IMR-90 (cell line): ENCODE results near the gene TATDN2. TPM values are rescaled to one million over a fixed set of nuclear protein-coding genes. Genes with fewer than 3 reads are reported as not detected.
"Not testable (repeated sequence)": the region's sequence is repeated elsewhere in the genome, so short reads cannot be mapped to it uniquely, and the experiment has no call there.

Experiments used
- ATAC-seq: fragments of 200-7000 bp; cut with Tn5 transposase; 2 replicates; pipeline ENCODE4 v1.9.1; 2020; ENCODE audit warnings: low read depth, mild to moderate bottlenecking, moderate library complexity
- BruUV-seq: library from RNA; stranded (reverse); fragments of 400-500 nt; replicated peaks from 2 replicates; lab custom pipeline; 2021; lab: Mats Ljungman, UMichigan
- CTCF ChIA-PET: fragments of 300-600 bp; formaldehyde crosslinking; extraction: SDS; loops from one replicate; lab custom pipeline; 2021; ENCODE audit warnings: antibody characterized with exemption; lab: Yijun Ruan, JAX
- POLR2A ChIA-PET: fragments of 300-600 bp; sonication (Branson Sonifier 250); formaldehyde crosslinking; loops from one replicate; lab custom pipeline; 2022; ENCODE audit warnings: antibody characterized with exemption; ENCODE audit not compliant: unreplicated experiment; lab: Charles Lee
- DNase-seq: peaks from one replicate; pipeline ENCODE4 v3.0.0; 2013
- H2AFZ ChIP-seq: replicated peaks from 2 replicates; pipeline ENCODE3; 2013; ENCODE audit warnings: low read length, mild to moderate bottlenecking; ENCODE audit not compliant: poor library complexity
- H2AK5ac ChIP-seq: 2 replicates; pipeline ENCODE4 v1.6.1; 2013; ENCODE audit warnings: low read depth, low read length, inconsistent platforms
- H2AK9ac ChIP-seq: replicated peaks from 2 replicates; pipeline ENCODE3; 2013; ENCODE audit warnings: mild to moderate bottlenecking, low read depth, low read length, moderate library complexity; ENCODE audit not compliant: poor library complexity
- H2BK120ac ChIP-seq: 2 replicates; pipeline ENCODE4 v1.6.1; 2013; ENCODE audit warnings: low read depth, low read length, inconsistent platforms
- H2BK15ac ChIP-seq: 3 replicates; pipeline ENCODE4 v1.6.1; 2013; ENCODE audit warnings: low read depth, low read length, inconsistent platforms
- H2BK20ac ChIP-seq: 2 replicates; pipeline ENCODE4 v1.6.1; 2013; ENCODE audit warnings: low read depth, mild to moderate bottlenecking, inconsistent platforms, low read length, moderate library complexity
- H2BK5ac ChIP-seq: 2 replicates; pipeline ENCODE4 v1.6.1; 2013; ENCODE audit warnings: mild to moderate bottlenecking, low read depth, low read length, inconsistent platforms; ENCODE audit not compliant: poor library complexity, severe bottlenecking
- H3K14ac ChIP-seq: replicated peaks from 2 replicates; pipeline ENCODE4 v1.6.1; 2013; ENCODE audit warnings: low read depth, low read length, inconsistent platforms
- H3K18ac ChIP-seq: 2 replicates; pipeline ENCODE4 v1.6.1; 2013; ENCODE audit warnings: low read depth, low read length, control low read depth
- H3K23ac ChIP-seq: 2 replicates; pipeline ENCODE4 v1.6.1; 2013; ENCODE audit warnings: low read depth, low read length, inconsistent platforms
- H3K27ac ChIP-seq: 2 replicates; pipeline ENCODE4 v1.5.1; 2013; ENCODE audit warnings: mild to moderate bottlenecking, control low read depth, low read length; ENCODE audit not compliant: insufficient read depth
- H3K27me3 ChIP-seq: 2 replicates; pipeline ENCODE4 v1.6.1; 2013; ENCODE audit warnings: low read length; ENCODE audit not compliant: control insufficient read depth, insufficient read depth
- H3K36me3 ChIP-seq: 2 replicates; pipeline ENCODE4 v1.6.1; 2013; ENCODE audit warnings: low read length, mixed read lengths; ENCODE audit not compliant: control insufficient read depth, insufficient read depth
- H3K4ac ChIP-seq: 2 replicates; pipeline ENCODE4 v1.6.1; 2013; ENCODE audit warnings: low read depth, low read length, inconsistent platforms
- H3K4me1 ChIP-seq: 2 replicates; pipeline ENCODE4 v1.6.1; 2013; ENCODE audit warnings: low read length, mixed read lengths; ENCODE audit not compliant: control insufficient read depth, insufficient read depth
- H3K4me2 ChIP-seq: 2 replicates; pipeline ENCODE4 v1.6.1; 2013; ENCODE audit warnings: low read depth, mild to moderate bottlenecking, control low read depth, low read length, moderate library complexity
- H3K4me3 ChIP-seq: 2 replicates; pipeline ENCODE4 v1.5.1; 2013; ENCODE audit warnings: low read depth, mild to moderate bottlenecking, control low read depth, low read length, moderate library complexity; ENCODE audit not compliant: insufficient read depth
- H3K56ac ChIP-seq: 2 replicates; pipeline ENCODE4 v1.6.1; 2013; ENCODE audit warnings: low read length, inconsistent platforms; ENCODE audit not compliant: insufficient read depth; ENCODE audit errors: extremely low read depth
- H3K79me1 ChIP-seq, 2 experiments: 2 replicates each; pipeline ENCODE4 v1.6.1; 2013; ENCODE audit warnings: low read length in 2 of 2, inconsistent platforms in 1 of 2, low read depth in 1 of 2
- H3K9ac ChIP-seq: 2 replicates; pipeline ENCODE4 v1.6.1; 2013; ENCODE audit warnings: low read depth, low read length, control low read depth
- H3K9me1 ChIP-seq: 2 replicates; pipeline ENCODE4 v1.6.1; 2013; ENCODE audit warnings: low read length, inconsistent platforms; ENCODE audit not compliant: insufficient read depth
- H3K9me3 ChIP-seq: 2 replicates; pipeline ENCODE4 v1.6.1; 2013; ENCODE audit warnings: low read length; ENCODE audit not compliant: control insufficient read depth, insufficient read depth
- H4K20me1 ChIP-seq: 2 replicates; pipeline ENCODE4 v1.6.1; 2013; ENCODE audit warnings: low read length, inconsistent platforms; ENCODE audit not compliant: insufficient read depth
- H4K5ac ChIP-seq: 2 replicates; pipeline ENCODE4 v1.6.1; 2013; ENCODE audit warnings: mild to moderate bottlenecking, low read depth, low read length, control low read depth
- H4K8ac ChIP-seq, 2 experiments: 2 replicates each; pipeline ENCODE4 v1.6.1; 2013; ENCODE audit warnings: low read depth in 2 of 2, low read length in 2 of 2, control low read depth in 1 of 2, inconsistent platforms in 1 of 2
- H4K91ac ChIP-seq: 2 replicates; pipeline ENCODE4 v1.6.1; 2013; ENCODE audit warnings: low read depth, low read length, inconsistent platforms; ENCODE audit not compliant: insufficient read depth
- WGBS, 2 experiments: methylation state at CpG; one replicate each; pipeline versions ENCODE4 v1.1.5 to v1.1.7; 2013; ENCODE audit warnings: missing lambda C conversion rate in 2 of 2; ENCODE audit not compliant: insufficient read length in 1 of 2; ENCODE audit errors: extremely low coverage in 2 of 2; 5-methylcytosine and 5-hydroxymethylcytosine counted together
- dilution Hi-C: fragments of 300-500 bp; cut with HindIII; formaldehyde crosslinking; loops from one replicate; pipeline ENCODE4 v1.14.3; 2018; ENCODE audit warnings: low sequenced_read_pairs; ENCODE audit not compliant: unreplicated experiment
- in situ Hi-C: fragments of 300-500 bp; cut with MboI; formaldehyde crosslinking; loops from 3 replicates; pipeline ENCODE4 v1.14.3; 2019; ENCODE audit warnings: low sequenced_read_pairs, inconsistent platforms, mixed read lengths
- intact Hi-C: fragments of 100-400 bp; cut with micrococcal nuclease; formaldehyde crosslinking; loops from 2 replicates; pipeline ENCODE4 v1.10.0; 2022
- polyA plus RNA-seq, 3 experiments: library from polyadenylated mRNA; depleted of rRNA; stranded (reverse); fragments of >200 nt; gene quantifications; 2 replicates each; pipeline ENCODE4 v1.2.3, GENCODE V29; 2012; ENCODE audit warnings: low replicate concordance in 1 of 3
- total RNA-seq: library from RNA; depleted of rRNA; stranded (reverse); fragments of >200 nt; gene quantifications from 2 replicates; pipeline ENCODE4 v1.2.3, GENCODE V29; 2012

Gene TATDN2
- total and polyA plus RNA-seq, 2 of the 4 experiments (the other 2 are of a cell fraction): 9.0 to 18.8 TPM

DNA sequence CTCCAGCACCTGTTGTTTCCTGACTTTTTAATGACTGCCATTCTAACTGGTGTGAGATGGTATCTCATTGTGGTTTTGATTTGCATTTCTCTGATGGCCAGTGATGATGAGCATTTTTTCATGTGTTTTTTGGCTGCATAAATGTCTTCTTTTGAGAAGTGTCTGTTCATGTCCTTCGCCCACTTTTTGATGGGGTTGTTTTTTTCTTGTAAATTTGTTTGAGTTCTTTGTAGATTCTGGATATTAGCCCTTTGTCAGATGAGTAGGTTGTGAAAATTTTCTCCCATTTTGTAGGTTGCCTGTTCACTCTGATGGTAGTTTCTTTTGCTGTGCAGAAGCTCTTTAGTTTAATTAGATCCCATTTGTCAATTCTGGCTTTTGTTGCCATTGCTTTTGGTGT is 49.8 kb downstream of the TATDN2 start:
- H3K4me1 ChIP-seq, H2AK9ac ChIP-seq, H3K18ac ChIP-seq, DNase-seq, H4K8ac ChIP-seq, H3K9me1 ChIP-seq, H3K9me3 ChIP-seq, BruUV-seq, H2BK120ac ChIP-seq, H2AFZ ChIP-seq, H2BK15ac ChIP-seq, H3K9ac ChIP-seq, H2BK5ac ChIP-seq, H3K27ac ChIP-seq, H3K14ac ChIP-seq, H2AK5ac ChIP-seq, in situ Hi-C loops, ATAC-seq, intact Hi-C loops, H3K4me3 ChIP-seq, H3K4ac ChIP-seq, CTCF ChIA-PET, H4K91ac ChIP-seq, H3K27me3 ChIP-seq, H2BK20ac ChIP-seq, H3K4me2 ChIP-seq, POLR2A ChIA-PET, H3K23ac ChIP-seq, H4K5ac ChIP-seq, H3K56ac ChIP-seq, dilution Hi-C loops: not testable (repeated sequence)
- Histone ChIP-seq H4K20me1 (peaks cover 16% of the 10 kb centered on the region), H3K36me3 (peaks cover 43% of the 10 kb centered on the region), H3K79me1 (peaks cover 9 to 20% of the 10 kb centered on the region in 2 experiments; a peak in 3 of 4 replicates)
- no CpG with 5 or more reads among the region's 1 CpG for WGBS, 2 experiments
